Progenitor cell of endocrine pancreas (in vitro differentiated cells): ENCODE results near the gene BCAR1. TPM values are rescaled to one million over a fixed set of nuclear protein-coding genes. Genes with fewer than 3 reads are reported as not detected.
A peak's percentile ranks its signal among the peaks of the same experiment; 100 is the strongest.
"Not testable (repeated sequence)": the region's sequence is repeated elsewhere in the genome, so short reads cannot be mapped to it uniquely, and the experiment has no call there.

Source experiments
- DNase-seq: peaks from one replicate; pipeline ENCODE4 v3.0.0; 2021; ENCODE audit warnings: low spot score; ENCODE audit not compliant: unreplicated experiment
- H3K27ac Mint-ChIP-seq: 2 replicates; pipeline ENCODE4 v1.8.0; 2021; ENCODE audit warnings: mild to moderate bottlenecking, moderate library complexity, mixed read lengths
- H3K27me3 Mint-ChIP-seq: 2 replicates; pipeline ENCODE4 v1.8.0; 2021; ENCODE audit warnings: mixed read lengths
- H3K36me3 Mint-ChIP-seq: 2 replicates; pipeline ENCODE4 v1.8.0; 2022; ENCODE audit warnings: mixed read lengths; ENCODE audit not compliant: insufficient read depth
- H3K4me1 Mint-ChIP-seq: 2 replicates; pipeline ENCODE4 v1.8.0; 2021; ENCODE audit warnings: low read depth, mixed read lengths
- H3K4me3 Mint-ChIP-seq: 2 replicates; pipeline ENCODE4 v1.8.0; 2021; ENCODE audit warnings: low read depth, mild to moderate bottlenecking, moderate library complexity, mixed read lengths
- H3K9me3 Mint-ChIP-seq: 2 replicates; pipeline ENCODE4 v1.8.0; 2021; ENCODE audit warnings: low read depth, mixed read lengths
- CTCF ChIP-seq: fragments of 200-600 bp; sonication (generic); IDR thresholded peaks from one replicate; pipeline ENCODE4 v1.5.0; 2021; ENCODE audit warnings: antibody characterized with exemption, mild to moderate bottlenecking; ENCODE audit not compliant: unreplicated experiment
- total RNA-seq: library from RNA; stranded (reverse); gene quantifications from 2 replicates; pipeline ENCODE4 v1.2.1, GENCODE V29; 2021

BCAR1 gene
- total RNA-seq, 1 donor from 2014 or later, result 75.1 TPM

- peak overlapping the region; percentile 85 for H3K27ac Mint-ChIP-seq
- no peak for TF ChIP-seq CTCF
- H3K27me3 Mint-ChIP-seq, result no peaks in the 10 kb centered on the region
- H3K36me3 Mint-ChIP-seq, result peaks cover 5% of the 10 kb centered on the region
- peaks cover 28% of the 10 kb centered on the region for H3K4me1 Mint-ChIP-seq
- H3K4me3 Mint-ChIP-seq, result no peak overlapping the region
- no peaks in the 10 kb centered on the region for H3K9me3 Mint-ChIP-seq
- DNase-seq, result no peak
These were observed 7.7 kb downstream of the BCAR1 start for GRCh38 chr16:75243667-75244224.

GRCh38 chr16:75242436-75243078, 8.9 kb downstream of the BCAR1 start:
- H3K27me3 Mint-ChIP-seq, H3K9me3 Mint-ChIP-seq, DNase-seq, H3K27ac Mint-ChIP-seq, H3K36me3 Mint-ChIP-seq, H3K4me3 Mint-ChIP-seq: not testable (repeated sequence)
- H3K4me1 Mint-ChIP-seq, result peaks cover 22% of the 10 kb centered on the region

GRCh38 chr16:75241955-75242354, 9.5 kb downstream of the BCAR1 start:
- H3K4me3 Mint-ChIP-seq, result no peak overlapping the region
- H3K36me3 Mint-ChIP-seq, result peaks cover 5% of the 10 kb centered on the region
- H3K27me3 Mint-ChIP-seq, result no peaks in the 10 kb centered on the region
- DNase-seq, result no peak
- H3K27ac Mint-ChIP-seq, result no peak overlapping the region
- TF ChIP-seq CTCF, result no peak
- H3K9me3 Mint-ChIP-seq, result no peaks in the 10 kb centered on the region
- H3K4me1 Mint-ChIP-seq, result peaks cover 20% of the 10 kb centered on the region

GRCh38 chr16:75241412-75241811, 10.0 kb downstream of the BCAR1 start:
- no peaks in the 10 kb centered on the region for H3K9me3 Mint-ChIP-seq
- no peaks in the 10 kb centered on the region for H3K27me3 Mint-ChIP-seq
- TF ChIP-seq CTCF, result no peak
- H3K27ac Mint-ChIP-seq, result no peak overlapping the region
- no peak overlapping the region for H3K4me3 Mint-ChIP-seq
- no peak for DNase-seq
- H3K4me1 Mint-ChIP-seq, result peaks cover 16% of the 10 kb centered on the region
- H3K36me3 Mint-ChIP-seq, result peaks cover 5% of the 10 kb centered on the region

GRCh38 chr16:75240633-75241032, 10.8 kb downstream of the BCAR1 start:
- peak overlapping the region; percentile 83 for H3K27ac Mint-ChIP-seq
- not testable (repeated sequence) for H3K36me3 Mint-ChIP-seq, H3K27me3 Mint-ChIP-seq, H3K4me3 Mint-ChIP-seq, H3K9me3 Mint-ChIP-seq, DNase-seq
- H3K4me1 Mint-ChIP-seq, result peaks cover 10% of the 10 kb centered on the region

- no peak for TF ChIP-seq CTCF
- H3K4me1 Mint-ChIP-seq, result peaks cover 7% of the 10 kb centered on the region
- no peaks in the 10 kb centered on the region for H3K9me3 Mint-ChIP-seq
- no peak for DNase-seq
- H3K27me3 Mint-ChIP-seq, result no peaks in the 10 kb centered on the region
- H3K27ac Mint-ChIP-seq, result peak overlapping the region; percentile 78
- H3K4me3 Mint-ChIP-seq, result no peak overlapping the region
- H3K36me3 Mint-ChIP-seq, result peaks cover 6% of the 10 kb centered on the region
These were observed 11.8 kb downstream of the BCAR1 start for GRCh38 chr16:75239542-75240122.
